ENCODE data around the gene ADAD1.

Gene ADAD1

GRCh38 chr4:122450847-122451246 lies 72.0 kb downstream of the ADAD1 start:
- Histone ChIP-seq H3K4me2 (ENCODE audit: low read length) (no peak overlapping the region), H3K9me3 (ENCODE audit: control insufficient read depth, low read length) (no peaks in the 10 kb centered on the region), H3K36me3 (ENCODE audit: control insufficient read depth, insufficient read depth, low read length) (no peaks in the 10 kb centered on the region), H3K9ac (no peak overlapping the region), H3K27me3 (ENCODE audit: control insufficient read depth, insufficient read depth, low read length) (no peaks in the 10 kb centered on the region), H2AFZ (no peak overlapping the region), H3K27ac (no peak overlapping the region), H3K79me2 (no peaks in the 10 kb centered on the region), H3K4me1 (no peaks in the 10 kb centered on the region), H3K4me3 (ENCODE audit: low read depth, low read length) (no peak overlapping the region)
- no peak for TF ChIP-seq CTCF (IDR thresholded peaks at IDR 0.05)

- no peaks in the 10 kb centered on the region for H3K36me3 ChIP-seq (ENCODE audit: control insufficient read depth, insufficient read depth, low read length)
- no peak overlapping the region for H3K9ac ChIP-seq
- H3K27me3 ChIP-seq (ENCODE audit: control insufficient read depth, insufficient read depth, low read length), result no peaks in the 10 kb centered on the region
- H3K79me2 ChIP-seq, result no peaks in the 10 kb centered on the region
- no peak overlapping the region for H3K4me2 ChIP-seq (ENCODE audit: low read length)
- no peak overlapping the region for H3K4me3 ChIP-seq (ENCODE audit: low read depth, low read length)
- H3K9me3 ChIP-seq (ENCODE audit: control insufficient read depth, low read length), result no peaks in the 10 kb centered on the region
- no peaks in the 10 kb centered on the region for H3K4me1 ChIP-seq
- TF ChIP-seq CTCF (IDR thresholded peaks at IDR 0.05), result no peak
- no peak overlapping the region for H3K27ac ChIP-seq
- H2AFZ ChIP-seq, result no peak overlapping the region
These were observed 74.7 kb downstream of the ADAD1 start for GRCh38 chr4:122453384-122453995.

- Histone ChIP-seq H3K79me2 (no peaks in the 10 kb centered on the region), H3K9me3 (ENCODE audit: control insufficient read depth, low read length) (no peaks in the 10 kb centered on the region), H3K36me3 (ENCODE audit: control insufficient read depth, insufficient read depth, low read length) (no peaks in the 10 kb centered on the region), H3K4me1 (no peaks in the 10 kb centered on the region), H3K27me3 (ENCODE audit: control insufficient read depth, insufficient read depth, low read length) (no peaks in the 10 kb centered on the region), H3K4me3 (ENCODE audit: low read depth, low read length) (no peak within 1 kb of the TSS), H3K27ac (no peak within 1 kb of the TSS), H3K4me2 (ENCODE audit: low read length) (no peak within 1 kb of the TSS), H2AFZ (no peak within 1 kb of the TSS), H3K9ac (no peak within 1 kb of the TSS)
- TF ChIP-seq CTCF (IDR thresholded peaks at IDR 0.05), result no peak
These were observed 77.7 kb downstream of the ADAD1 start, which contains the start of gene IL2 for GRCh38 chr4:122456231-122457116. Gene IL2, minus strand, starts transcription at chr4:122456725. Its CDS starts 285 bp downstream, at chr4:122456440.

GRCh38 chr4:122458625-122459024 lies 79.8 kb downstream of the ADAD1 start:
- H3K36me3 ChIP-seq (ENCODE audit: control insufficient read depth, insufficient read depth, low read length), result no peaks in the 10 kb centered on the region
- no peak overlapping the region for H3K27ac ChIP-seq
- no peaks in the 10 kb centered on the region for H3K27me3 ChIP-seq (ENCODE audit: control insufficient read depth, insufficient read depth, low read length)
- H3K4me2 ChIP-seq (ENCODE audit: low read length), result no peak overlapping the region
- H3K9ac ChIP-seq, result no peak overlapping the region
- H3K4me1 ChIP-seq, result no peaks in the 10 kb centered on the region
- no peaks in the 10 kb centered on the region for H3K79me2 ChIP-seq
- no peak for TF ChIP-seq CTCF (IDR thresholded peaks at IDR 0.05)
- no peak overlapping the region for H2AFZ ChIP-seq
- no peaks in the 10 kb centered on the region for H3K9me3 ChIP-seq (ENCODE audit: control insufficient read depth, low read length)
- no peak overlapping the region for H3K4me3 ChIP-seq (ENCODE audit: low read depth, low read length)
